ENCODE data around the gene RHPN2.

GRCh38 chr19:33055718-33056117 lies 9.0 kb downstream of the RHPN2 start:
- no peak for TF ChIP-seq CTCF (conservative IDR thresholded peaks at IDR 0.05; ENCODE audit: low read depth, low read length)
- TF ChIP-seq EZH2 (IDR thresholded peaks at IDR 0.05; ENCODE audit: low read length, unreplicated experiment): no peak
- no peak for TF ChIP-seq EZH2phosphoT487 (IDR thresholded peaks at IDR 0.05; ENCODE audit: borderline replicate concordance, low read length)
